HEK293 (cell line): Measurements from ENCODE around the gene INO80E.

Experiments used
- HOXC10 ChIP-seq: sonication (generic); formaldehyde crosslinking; IDR thresholded peaks from 2 replicates; pipeline ENCODE4 v1.8.1; 2023; ENCODE audit warnings: mild to moderate bottlenecking, missing genetic modification reagents
- KLF16 ChIP-seq: fragments of 450-650 bp; formaldehyde crosslinking; IDR thresholded peaks from 2 replicates; pipeline ENCODE4 v1.5.1; 2017; ENCODE audit warnings: missing biosample characterization, missing genetic modification characterization
- OVOL3 ChIP-seq: fragments of 450-650 bp; formaldehyde crosslinking; IDR thresholded peaks from 2 replicates; pipeline ENCODE4 v1.5.1; 2016; ENCODE audit warnings: missing biosample characterization, missing genetic modification characterization
- ZBTB17 ChIP-seq: fragments of 450-650 bp; formaldehyde crosslinking; IDR thresholded peaks from 2 replicates; pipeline ENCODE4 v1.5.1; 2016; ENCODE audit warnings: missing biosample characterization, missing genetic modification characterization
- ZNF133 ChIP-seq: fragments of 450-650 bp; formaldehyde crosslinking; IDR thresholded peaks from 2 replicates; pipeline ENCODE4 v1.5.1; 2016; ENCODE audit warnings: missing biosample characterization, missing genetic modification characterization
- ZNF23 ChIP-seq: fragments of 450-650 bp; formaldehyde crosslinking; IDR thresholded peaks from 2 replicates; pipeline ENCODE4 v1.5.1; 2016; ENCODE audit warnings: missing biosample characterization, missing genetic modification characterization, borderline replicate concordance
- ZNF341 ChIP-seq: fragments of 450-650 bp; formaldehyde crosslinking; IDR thresholded peaks from 2 replicates; pipeline ENCODE4; 2016; ENCODE audit warnings: low read depth, missing biosample characterization, missing genetic modification characterization
- ZNF394 ChIP-seq: fragments of 450-650 bp; formaldehyde crosslinking; IDR thresholded peaks from 2 replicates; pipeline ENCODE4 v1.5.1; 2016; ENCODE audit warnings: missing biosample characterization, missing genetic modification characterization, mild to moderate bottlenecking, moderate library complexity, borderline replicate concordance
- ZNF449 ChIP-seq: fragments of 450-650 bp; formaldehyde crosslinking; IDR thresholded peaks from 2 replicates; pipeline ENCODE4 v1.5.1; 2017; ENCODE audit warnings: missing biosample characterization, mild to moderate bottlenecking, missing genetic modification characterization, moderate library complexity
- ZNF473 ChIP-seq: fragments of 450-650 bp; formaldehyde crosslinking; IDR thresholded peaks from 2 replicates; pipeline ENCODE4 v1.5.1; 2017; ENCODE audit warnings: missing biosample characterization, missing genetic modification characterization
- ZNF510 ChIP-seq: fragments of 450-650 bp; formaldehyde crosslinking; IDR thresholded peaks from 2 replicates; pipeline ENCODE4 v1.5.1; 2018; ENCODE audit warnings: mild to moderate bottlenecking, missing genetic modification characterization, missing biosample characterization; ENCODE audit not compliant: insufficient replicate concordance
- ZNF518A ChIP-seq: fragments of 450-650 bp; formaldehyde crosslinking; conservative IDR thresholded peaks from 2 replicates; pipeline ENCODE4 v1.5.1; 2016; ENCODE audit warnings: low read depth, missing biosample characterization, missing genetic modification characterization
- ZNF529 ChIP-seq: fragments of 450-650 bp; formaldehyde crosslinking; IDR thresholded peaks from 2 replicates; pipeline ENCODE4 v1.5.1; 2017; ENCODE audit warnings: missing genetic modification characterization, missing biosample characterization; ENCODE audit not compliant: insufficient replicate concordance
- ZNF548 ChIP-seq: fragments of 450-650 bp; formaldehyde crosslinking; IDR thresholded peaks from 2 replicates; pipeline ENCODE4 v1.5.1; 2016; ENCODE audit warnings: missing biosample characterization, missing genetic modification characterization
- ZNF558 ChIP-seq: fragments of 450-650 bp; formaldehyde crosslinking; IDR thresholded peaks from 2 replicates; pipeline ENCODE4 v1.5.1; 2016; ENCODE audit warnings: missing biosample characterization, missing genetic modification characterization
- ZNF571 ChIP-seq: fragments of 450-650 bp; formaldehyde crosslinking; IDR thresholded peaks from 2 replicates; pipeline ENCODE4 v1.5.0; 2017; ENCODE audit warnings: missing biosample characterization, missing genetic modification characterization
- ZNF600 ChIP-seq: fragments of 450-650 bp; formaldehyde crosslinking; IDR thresholded peaks from 2 replicates; pipeline ENCODE4 v1.5.1; 2016; ENCODE audit warnings: missing biosample characterization, missing genetic modification characterization
- ZNF654 ChIP-seq: fragments of 450-650 bp; formaldehyde crosslinking; IDR thresholded peaks from 2 replicates; pipeline ENCODE4 v1.5.1; 2016; ENCODE audit warnings: low read depth, missing biosample characterization, missing genetic modification characterization
- ZNF785 ChIP-seq: fragments of 450-650 bp; formaldehyde crosslinking; IDR thresholded peaks from 2 replicates; pipeline ENCODE4 v1.5.1; 2016; ENCODE audit warnings: missing biosample characterization, missing genetic modification characterization
- ZSCAN4 ChIP-seq: fragments of 450-650 bp; formaldehyde crosslinking; IDR thresholded peaks from 2 replicates; pipeline ENCODE4 v1.5.1; 2017; ENCODE audit warnings: missing biosample characterization, missing genetic modification characterization
- TF ChIP-seq, protein P1 (sequence below): fragments of 450-650 bp; formaldehyde crosslinking; IDR thresholded peaks from 2 replicates; pipeline ENCODE4 v1.5.1; 2016; ENCODE audit warnings: missing biosample characterization, missing genetic modification characterization
- TF ChIP-seq, protein P2 (sequence below): fragments of 450-650 bp; formaldehyde crosslinking; IDR thresholded peaks from 2 replicates; pipeline ENCODE4 v1.5.1; 2016; ENCODE audit warnings: missing biosample characterization, missing genetic modification characterization
- TF ChIP-seq, protein P3 (sequence below): fragments of 450-650 bp; formaldehyde crosslinking; IDR thresholded peaks from 2 replicates; pipeline ENCODE4 v1.5.1; 2016; ENCODE audit warnings: missing biosample characterization, missing genetic modification characterization

Gene INO80E

DNA sequence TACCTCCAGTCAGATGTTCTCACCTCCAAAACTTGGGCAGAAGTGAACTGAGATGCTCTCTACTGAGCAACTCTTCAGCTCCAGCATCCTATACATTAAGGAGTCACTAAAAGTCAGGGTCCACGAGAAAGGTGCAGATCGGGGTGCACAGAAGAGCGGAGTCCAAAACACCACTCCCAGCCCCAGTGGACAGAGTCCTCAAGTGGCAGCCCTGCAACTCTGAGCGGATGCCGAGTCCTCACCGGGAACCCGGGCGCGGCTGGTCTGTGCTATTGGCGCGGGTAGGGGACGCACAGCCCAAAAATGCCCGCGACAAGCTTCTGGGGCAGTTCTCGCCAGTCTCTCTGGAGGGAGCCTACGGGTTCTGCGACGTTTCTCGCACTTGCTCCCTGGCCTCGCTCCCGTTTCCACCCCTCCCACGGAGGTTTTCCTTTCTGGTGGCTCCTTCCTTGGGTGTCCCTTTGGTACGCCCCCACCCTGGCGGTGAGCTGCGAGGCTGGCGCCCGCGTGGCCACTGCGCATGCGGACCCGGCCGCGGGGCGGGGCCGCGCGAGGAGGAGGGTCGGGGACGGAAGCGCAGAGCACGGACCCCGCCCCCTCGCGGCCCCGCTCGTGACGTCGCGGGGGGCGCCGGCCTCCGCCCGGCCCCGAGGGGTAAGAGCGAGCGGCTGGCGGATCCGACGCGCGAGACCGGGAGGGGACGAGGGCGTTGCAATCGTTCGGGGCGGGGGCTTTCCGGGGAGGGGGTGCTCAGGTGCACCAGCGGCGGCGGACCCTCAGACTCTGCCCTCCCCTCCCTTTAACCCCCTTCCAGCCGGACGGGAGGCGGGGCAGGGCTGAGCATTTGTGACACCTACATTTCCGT lies 34.3 kb upstream of the INO80E start, which contains the start of gene TMEM219 (continued):
- no peak for TF ChIP-seq ZNF558 (tag by site-specific recombination)
- TF ChIP-seq ZNF654 (tag by site-specific recombination) = no peak
- TF ChIP-seq ZNF510 (tag by site-specific recombination) = no peak
- TF ChIP-seq HOXC10 (CRISPR knock-in tag) = peak; percentile 77; the same call in 1 of the 2 replicates
- TF ChIP-seq ZNF133 (tag by site-specific recombination) = no peak
- TF ChIP-seq, protein P1, sequence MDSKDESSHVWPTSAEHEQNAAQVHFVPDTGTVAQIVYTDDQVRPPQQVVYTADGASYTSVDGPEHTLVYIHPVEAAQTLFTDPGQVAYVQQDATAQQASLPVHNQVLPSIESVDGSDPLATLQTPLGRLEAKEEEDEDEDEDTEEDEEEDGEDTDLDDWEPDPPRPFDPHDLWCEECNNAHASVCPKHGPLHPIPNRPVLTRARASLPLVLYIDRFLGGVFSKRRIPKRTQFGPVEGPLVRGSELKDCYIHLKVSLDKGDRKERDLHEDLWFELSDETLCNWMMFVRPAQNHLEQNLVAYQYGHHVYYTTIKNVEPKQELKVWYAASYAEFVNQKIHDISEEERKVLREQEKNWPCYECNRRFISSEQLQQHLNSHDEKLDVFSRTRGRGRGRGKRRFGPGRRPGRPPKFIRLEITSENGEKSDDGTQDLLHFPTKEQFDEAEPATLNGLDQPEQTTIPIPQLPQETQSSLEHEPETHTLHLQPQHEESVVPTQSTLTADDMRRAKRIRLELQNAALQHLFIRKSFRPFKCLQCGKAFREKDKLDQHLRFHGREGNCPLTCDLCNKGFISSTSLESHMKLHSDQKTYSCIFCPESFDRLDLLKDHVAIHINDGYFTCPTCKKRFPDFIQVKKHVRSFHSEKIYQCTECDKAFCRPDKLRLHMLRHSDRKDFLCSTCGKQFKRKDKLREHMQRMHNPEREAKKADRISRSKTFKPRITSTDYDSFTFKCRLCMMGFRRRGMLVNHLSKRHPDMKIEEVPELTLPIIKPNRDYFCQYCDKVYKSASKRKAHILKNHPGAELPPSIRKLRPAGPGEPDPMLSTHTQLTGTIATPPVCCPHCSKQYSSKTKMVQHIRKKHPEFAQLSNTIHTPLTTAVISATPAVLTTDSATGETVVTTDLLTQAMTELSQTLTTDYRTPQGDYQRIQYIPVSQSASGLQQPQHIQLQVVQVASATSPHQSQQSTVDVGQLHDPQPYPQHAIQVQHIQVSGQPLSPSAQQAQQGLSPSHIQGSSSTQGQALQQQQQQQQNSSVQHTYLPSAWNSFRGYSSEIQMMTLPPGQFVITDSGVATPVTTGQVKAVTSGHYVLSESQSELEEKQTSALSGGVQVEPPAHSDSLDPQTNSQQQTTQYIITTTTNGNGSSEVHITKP (tag by site-specific recombination) = peak; percentile 100
- no peak for TF ChIP-seq ZNF785 (tag by site-specific recombination)
- TF ChIP-seq, protein P2, sequence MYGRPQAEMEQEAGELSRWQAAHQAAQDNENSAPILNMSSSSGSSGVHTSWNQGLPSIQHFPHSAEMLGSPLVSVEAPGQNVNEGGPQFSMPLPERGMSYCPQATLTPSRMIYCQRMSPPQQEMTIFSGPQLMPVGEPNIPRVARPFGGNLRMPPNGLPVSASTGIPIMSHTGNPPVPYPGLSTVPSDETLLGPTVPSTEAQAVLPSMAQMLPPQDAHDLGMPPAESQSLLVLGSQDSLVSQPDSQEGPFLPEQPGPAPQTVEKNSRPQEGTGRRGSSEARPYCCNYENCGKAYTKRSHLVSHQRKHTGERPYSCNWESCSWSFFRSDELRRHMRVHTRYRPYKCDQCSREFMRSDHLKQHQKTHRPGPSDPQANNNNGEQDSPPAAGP = 0 out of 2 replicates have a peak, but pooled peaks have one; percentile 37
- peak; percentile 82 for TF ChIP-seq ZBTB17
- no peak for TF ChIP-seq ZNF473 (tag by site-specific recombination)
- no peak for TF ChIP-seq ZSCAN4 (tag by site-specific recombination)
- no peak for TF ChIP-seq ZNF449 (tag by site-specific recombination)
- TF ChIP-seq, protein P3, sequence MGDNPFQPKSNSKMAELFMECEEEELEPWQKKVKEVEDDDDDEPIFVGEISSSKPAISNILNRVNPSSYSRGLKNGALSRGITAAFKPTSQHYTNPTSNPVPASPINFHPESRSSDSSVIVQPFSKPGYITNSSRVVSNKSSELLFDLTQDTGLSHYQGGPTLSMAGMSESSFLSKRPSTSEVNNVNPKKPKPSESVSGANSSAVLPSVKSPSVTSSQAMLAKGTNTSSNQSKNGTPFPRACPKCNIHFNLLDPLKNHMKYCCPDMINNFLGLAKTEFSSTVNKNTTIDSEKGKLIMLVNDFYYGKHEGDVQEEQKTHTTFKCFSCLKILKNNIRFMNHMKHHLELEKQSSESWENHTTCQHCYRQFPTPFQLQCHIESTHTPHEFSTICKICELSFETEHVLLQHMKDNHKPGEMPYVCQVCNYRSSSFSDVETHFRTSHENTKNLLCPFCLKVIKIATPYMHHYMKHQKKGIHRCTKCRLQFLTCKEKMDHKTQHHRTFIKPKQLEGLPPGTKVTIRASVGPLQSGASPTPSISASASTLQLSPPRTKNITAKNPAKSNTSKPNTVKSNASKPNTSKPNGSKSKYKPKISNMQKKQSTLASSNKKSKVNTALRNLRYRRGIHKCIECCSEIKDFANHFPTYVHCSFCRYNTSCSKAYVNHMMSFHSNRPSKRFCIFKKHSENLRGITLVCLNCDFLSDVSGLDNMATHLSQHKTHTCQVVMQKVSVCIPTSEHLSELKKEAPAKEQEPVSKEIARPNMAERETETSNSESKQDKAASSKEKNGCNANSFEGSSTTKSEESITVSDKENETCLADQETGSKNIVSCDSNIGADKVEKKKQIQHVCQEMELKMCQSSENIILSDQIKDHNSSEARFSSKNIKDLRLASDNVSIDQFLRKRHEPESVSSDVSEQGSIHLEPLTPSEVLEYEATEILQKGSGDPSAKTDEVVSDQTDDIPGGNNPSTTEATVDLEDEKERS (tag by site-specific recombination) = no peak
- peak; percentile 72 for TF ChIP-seq KLF16
- TF ChIP-seq ZNF518A = no peak
- no peak for TF ChIP-seq ZNF529
- TF ChIP-seq ZNF394 (tag by site-specific recombination) = no peak; the same call in 1 of the 2 replicates
- peak; percentile 91 for TF ChIP-seq ZNF600 (tag by site-specific recombination)
- TF ChIP-seq ZNF23 (tag by site-specific recombination) = no peak
- 0 out of 2 replicates have a peak, but pooled peaks have one; percentile 38 for TF ChIP-seq OVOL3
- TF ChIP-seq ZNF548 (tag by site-specific recombination) = no peak
- TF ChIP-seq ZNF341 (tag by site-specific recombination) = peak; percentile 60
- TF ChIP-seq ZNF571 = no peak
